COR-L47 (cell line): Measurements from ENCODE around the gene SPDYE1.
"Not testable (repeated sequence)": the region's sequence is repeated elsewhere in the genome, so short reads cannot be mapped to it uniquely, and the experiment has no call there.

Experiments used
- DNase-seq: peaks from one replicate; lab custom pipeline; 2025; lab: John Stamatoyannopoulos, UW

Gene SPDYE1

GRCh38 chr7:43992896-43993295 is 4.8 kb upstream of the SPDYE1 start:
- DNase-seq = not testable (repeated sequence)

- DNase-seq = not testable (repeated sequence)
Observed at GRCh38 chr7:43994681-43995080, 3.0 kb upstream of the SPDYE1 start.

- not testable (repeated sequence) for DNase-seq
Observed at GRCh38 chr7:44012081-44012480, 14.4 kb downstream of the SPDYE1 start.

GRCh38 chr7:44015090-44015489 is 17.4 kb downstream of the SPDYE1 start:
- DNase-seq = not testable (repeated sequence)

DNA sequence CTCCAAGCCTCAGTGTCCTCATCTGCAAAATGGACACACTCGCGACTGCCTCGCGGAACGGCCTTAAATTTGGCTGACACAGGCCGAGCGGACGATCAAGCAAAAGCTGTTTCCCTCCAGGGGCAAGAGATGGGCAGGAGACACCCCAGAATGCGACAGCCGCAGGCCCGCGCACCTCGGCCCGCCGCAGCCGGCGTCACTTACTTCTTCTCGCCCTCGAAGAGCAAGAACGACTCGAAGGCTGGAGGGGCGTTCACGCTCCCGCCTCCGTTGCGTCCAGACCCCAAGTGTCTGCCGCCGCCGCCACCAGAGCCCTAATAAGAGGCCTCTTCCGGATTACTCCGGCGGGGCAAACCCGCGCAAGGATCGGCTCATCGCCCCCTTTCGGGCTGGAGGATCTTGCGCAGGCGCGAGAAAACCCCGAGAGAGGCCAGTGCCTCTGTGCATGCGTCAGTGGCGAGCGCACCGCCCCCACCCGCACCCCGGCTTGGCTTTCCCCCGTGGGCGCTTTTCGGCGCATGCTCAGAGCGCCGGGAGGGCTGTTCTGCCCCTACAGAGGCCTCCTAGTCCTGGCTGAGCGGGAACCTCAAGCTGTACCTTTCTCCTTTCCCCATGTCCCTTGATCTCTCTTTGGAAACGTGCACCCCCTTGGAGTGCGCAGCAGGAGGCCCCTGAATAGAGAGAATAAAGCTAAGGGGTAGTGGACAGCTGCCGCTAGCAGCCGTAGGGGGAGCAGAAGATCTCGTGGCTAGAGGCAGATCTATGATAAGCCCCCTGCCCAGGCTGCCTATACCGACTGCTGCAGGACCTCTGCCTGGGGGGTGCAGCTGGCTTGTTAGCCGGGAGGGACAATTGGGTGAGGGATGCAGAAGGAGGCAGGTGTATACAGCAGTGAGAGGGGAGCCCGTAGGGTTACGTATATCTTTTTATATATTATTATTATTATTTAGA is 21.4 kb downstream of the SPDYE1 start:
- DNase-seq = peak; percentile 96

DNA sequence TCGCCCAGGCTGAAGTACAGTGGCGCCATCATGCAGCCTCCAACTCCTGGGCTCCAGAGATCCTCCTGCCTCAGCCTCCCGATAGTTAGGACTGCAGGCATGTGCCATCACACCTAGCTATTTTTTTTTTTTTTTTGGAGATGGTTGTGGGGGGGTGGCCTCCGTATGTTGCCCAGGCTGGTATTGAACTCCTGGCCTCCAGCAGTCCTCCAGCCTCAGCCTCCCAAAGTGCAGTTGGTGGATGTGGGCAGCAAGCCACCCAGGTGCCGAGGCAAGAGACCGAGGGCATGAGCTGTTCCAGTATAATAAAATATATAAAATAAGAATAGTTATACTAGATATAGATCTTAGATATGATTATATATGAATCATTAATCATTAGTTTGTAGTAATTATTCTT is 22.1 kb downstream of the SPDYE1 start:
- DNase-seq = not testable (repeated sequence)

DNA sequence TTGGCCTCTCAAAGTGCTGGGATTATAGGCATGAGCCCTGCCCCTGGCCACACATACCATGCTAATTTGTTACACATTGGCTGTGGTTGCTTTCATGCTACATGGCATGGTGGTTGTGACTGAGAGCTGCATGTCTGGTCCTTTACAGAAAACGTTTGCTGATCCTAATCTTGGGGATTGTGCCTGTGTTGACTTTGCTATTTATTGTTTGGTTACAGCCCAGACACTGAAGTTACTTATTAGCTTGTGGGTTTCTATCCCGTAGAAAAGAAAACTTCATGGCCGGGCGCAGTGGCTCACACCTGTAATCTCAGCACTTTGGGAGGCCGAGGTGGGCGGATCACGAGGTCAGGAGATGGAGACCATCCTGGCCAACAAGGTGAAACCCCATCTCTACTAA is 24.4 kb downstream of the SPDYE1 start:
- not testable (repeated sequence) for DNase-seq

- not testable (repeated sequence) for DNase-seq
Observed at GRCh38 chr7:44022796-44023467, 25.2 kb downstream of the SPDYE1 start.

DNA sequence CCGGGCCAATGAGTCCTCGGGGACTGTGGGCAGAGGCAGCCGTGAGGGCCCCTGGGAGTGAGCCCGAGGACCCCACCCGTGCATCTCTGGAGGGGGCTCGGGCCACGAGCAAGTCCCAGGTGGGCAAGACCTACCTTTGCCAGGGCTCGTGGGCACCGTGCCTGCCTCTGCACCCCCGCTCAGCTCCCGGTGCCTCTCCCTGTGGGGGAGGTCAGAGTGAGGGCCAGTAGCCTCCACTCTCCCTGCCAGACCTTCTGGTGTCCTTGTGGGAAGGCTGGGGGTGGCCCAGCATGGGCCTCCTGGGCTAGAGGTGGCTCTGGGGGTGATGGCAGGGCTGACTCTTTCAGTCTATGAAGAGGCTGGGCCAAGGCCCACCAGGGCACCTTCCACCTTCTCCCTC is 31.7 kb downstream of the SPDYE1 start:
- not testable (repeated sequence) for DNase-seq

DNA sequence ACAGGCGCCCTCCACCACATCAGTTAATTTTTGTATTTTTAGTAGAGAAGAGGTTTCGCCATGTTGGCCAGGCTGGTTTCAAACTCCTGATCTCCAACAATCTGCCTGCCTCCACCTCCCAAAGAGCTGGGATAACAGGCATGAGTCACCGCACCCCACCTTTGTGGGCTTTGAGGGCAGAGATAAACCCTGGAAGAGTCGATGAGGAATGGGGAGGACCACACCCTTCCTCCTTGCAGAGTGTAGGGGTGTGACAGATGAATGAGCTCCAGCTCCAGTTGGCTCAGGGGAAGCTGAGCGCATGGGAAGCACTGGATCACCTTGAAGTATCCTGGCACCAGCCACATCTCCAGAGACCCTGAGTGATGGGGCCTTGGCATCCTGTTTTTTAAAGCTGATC is 32.3 kb downstream of the SPDYE1 start:
- DNase-seq = not testable (repeated sequence)

- DNase-seq = not testable (repeated sequence)
Observed at GRCh38 chr7:44031319-44031718, 33.6 kb downstream of the SPDYE1 start.

DNA sequence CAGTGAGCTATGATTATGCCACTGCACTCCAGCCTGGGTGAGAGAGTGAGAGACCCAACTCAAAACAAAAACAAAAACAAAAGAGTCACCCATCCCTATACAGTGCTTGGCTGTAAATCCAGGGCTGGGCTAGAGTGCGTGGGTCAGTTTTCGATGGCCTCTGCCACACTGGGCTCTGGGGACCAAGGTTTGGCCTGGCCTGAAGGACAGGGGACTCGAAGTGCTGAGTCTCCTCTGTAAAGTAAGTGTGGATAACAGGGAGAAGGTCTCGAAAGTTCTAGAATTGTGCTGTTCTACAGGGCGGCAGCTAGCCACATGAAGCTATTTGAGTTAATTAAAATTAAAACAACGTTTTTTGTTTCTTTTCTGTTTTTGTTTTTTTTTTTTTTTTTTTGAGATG is 34.3 kb downstream of the SPDYE1 start:
- DNase-seq = not testable (repeated sequence)

- DNase-seq = not testable (repeated sequence)
Observed at GRCh38 chr7:44033971-44034844, 36.5 kb downstream of the SPDYE1 start.

DNA sequence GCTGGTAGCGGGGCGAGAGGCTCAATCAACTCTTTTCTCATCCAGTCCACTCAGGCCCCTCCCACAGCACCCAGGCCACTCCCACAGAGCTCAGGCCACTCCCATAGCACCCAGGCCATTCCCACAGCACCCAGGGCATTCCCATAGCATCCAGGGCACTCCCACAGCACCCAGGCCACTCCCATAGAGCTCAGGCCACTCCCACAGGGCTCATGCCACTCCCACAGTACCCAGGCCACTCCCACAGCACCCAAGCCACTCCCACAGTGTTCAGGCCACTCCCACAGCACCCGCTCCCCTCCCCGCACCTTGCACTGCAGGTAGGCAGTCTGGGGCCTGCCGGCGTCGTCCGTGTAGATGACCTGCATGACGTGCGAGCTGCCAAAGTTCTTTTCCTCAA is 38.7 kb downstream of the SPDYE1 start:
- not testable (repeated sequence) for DNase-seq

DNA sequence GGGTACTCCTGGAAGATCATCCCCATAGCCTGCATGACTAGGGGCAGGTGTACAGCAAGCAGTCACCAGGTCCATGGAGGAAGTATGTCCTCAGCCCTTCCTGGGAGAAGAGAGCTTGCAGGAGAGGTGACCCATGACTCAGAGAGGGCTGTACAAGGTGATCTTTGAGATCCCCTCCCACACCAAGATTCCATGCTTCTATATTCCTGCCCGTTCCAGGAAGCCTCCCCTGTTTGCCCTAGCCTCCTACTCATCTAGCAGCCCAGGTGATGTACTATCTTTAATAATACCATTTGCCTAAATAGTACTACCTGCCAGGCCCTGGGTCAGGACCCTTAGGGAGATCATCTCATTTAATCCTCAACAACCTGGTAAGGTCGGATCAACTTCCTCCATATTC is 40.3 kb downstream of the SPDYE1 start:
- not testable (repeated sequence) for DNase-seq

GRCh38 chr7:44038553-44038952 is 40.9 kb downstream of the SPDYE1 start:
- DNase-seq = not testable (repeated sequence)

DNA sequence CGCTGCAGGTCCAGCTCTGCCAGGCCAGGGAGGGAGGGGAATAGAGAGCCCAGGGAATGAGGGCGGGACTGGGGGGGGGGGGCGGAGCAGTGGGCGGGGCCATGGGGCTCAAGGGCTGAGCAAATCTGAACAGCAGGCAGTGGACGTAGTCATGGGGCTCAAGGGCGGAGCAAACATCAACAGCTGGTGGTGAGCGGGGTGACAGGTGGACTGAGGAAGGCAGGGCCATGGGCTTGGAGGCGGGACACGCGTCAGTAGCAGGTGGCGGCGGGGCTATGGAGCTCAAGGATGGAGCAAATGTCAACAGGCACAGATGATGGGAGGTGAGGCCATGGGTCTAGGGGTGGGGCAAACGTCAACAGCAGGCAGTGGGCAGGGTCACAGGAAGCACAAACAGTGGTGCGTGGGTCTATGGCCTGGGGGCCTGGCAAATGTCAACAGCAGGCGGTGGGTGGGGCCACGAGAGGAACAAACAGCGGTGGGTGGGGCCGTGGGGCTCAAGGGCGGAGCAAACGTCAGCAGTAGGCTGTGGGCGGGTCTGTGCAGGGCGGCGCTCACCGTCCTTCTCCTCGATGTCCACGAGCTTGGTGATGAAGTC is 41.4 kb downstream of the SPDYE1 start:
- peak; percentile 90 for DNase-seq

DNA sequence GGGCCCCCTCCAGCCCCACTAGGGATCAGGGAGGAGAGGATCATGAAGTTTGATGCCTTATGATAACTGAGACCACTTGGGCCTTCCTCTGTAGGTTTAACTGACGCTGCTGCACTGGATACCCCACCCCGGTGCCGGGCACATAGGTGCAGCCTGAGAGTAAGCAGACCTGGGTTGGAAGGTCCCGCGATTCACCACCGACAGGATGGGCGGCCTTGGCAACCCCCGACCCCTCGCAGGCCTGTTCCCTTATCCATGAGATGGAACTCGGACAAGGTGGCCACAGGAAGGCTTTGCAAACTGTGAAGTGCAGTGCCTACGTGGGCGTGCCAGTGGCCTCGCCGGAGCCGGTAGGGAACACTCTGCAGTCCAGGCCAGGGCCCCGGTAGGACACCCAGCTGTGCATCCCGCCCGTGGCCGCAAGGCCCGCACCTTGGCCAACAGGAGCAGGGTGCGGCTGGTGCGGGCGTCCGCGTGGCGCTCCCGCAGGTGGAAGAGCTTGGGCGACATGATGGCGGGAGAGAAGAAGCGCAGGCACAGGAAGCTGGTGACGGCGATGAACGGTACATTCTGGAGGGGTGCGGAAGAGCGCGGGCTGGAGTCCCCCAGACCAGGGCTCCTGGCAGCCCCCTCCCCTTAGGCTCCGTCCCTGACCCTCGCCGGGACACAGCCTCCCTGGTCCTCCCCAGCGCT is 42.2 kb downstream of the SPDYE1 start:
- DNase-seq = not testable (repeated sequence)

DNA sequence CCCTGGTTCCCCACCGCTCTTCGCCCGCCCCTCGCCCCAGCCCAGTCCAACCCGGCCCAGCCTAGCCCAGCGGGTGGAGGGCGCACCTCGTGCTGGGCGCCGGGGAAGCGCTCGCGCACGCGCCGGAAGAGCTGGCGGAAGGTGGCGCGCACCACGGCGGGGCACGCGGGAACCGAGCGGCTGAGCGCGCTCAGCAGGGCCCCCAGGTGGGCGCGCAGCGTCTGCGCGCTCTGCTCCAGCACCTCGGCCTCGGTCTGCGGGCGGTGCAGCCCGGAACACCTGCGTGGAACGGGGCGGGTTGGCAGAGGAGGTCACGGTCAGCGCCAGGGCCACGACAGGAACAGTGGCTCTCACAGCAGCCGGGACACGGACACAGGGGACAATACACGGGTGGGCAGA is 42.8 kb downstream of the SPDYE1 start:
- DNase-seq = peak; percentile 56

DNA sequence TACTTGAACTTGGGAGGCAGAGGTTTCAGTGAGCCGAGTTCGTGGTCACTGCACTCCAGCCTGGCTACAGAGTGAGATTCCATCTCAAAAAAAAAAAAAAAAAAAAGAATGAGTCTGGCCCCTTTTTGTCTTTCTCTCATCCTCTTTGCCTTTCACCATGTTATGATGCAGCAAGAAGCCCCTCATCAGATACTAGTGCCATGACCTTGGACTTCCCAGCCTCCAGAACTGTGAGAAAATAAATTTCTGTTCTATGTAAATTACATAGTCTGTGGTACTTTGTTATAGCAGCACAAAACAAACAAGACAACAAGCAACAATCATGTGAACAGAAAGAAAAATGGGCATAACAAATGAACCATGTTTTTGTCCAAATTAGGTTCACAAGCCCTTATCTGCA is 44.5 kb downstream of the SPDYE1 start:
- DNase-seq = no peak

GRCh38 chr7:44043902-44044301 is 46.2 kb downstream of the SPDYE1 start:
- DNase-seq = no peak
